Measurements from ENCODE around the gene DDX52. TPM values are rescaled to one million over a fixed set of nuclear protein-coding genes. Genes with fewer than 3 reads are reported as not detected.

The DDX52 gene
- total RNA-seq, 4 donors from 2014 or later = 13.1 to 16.9 (median 14.7) TPM

GRCh38 chr17:37604556-37604955 is 38.7 kb downstream of the DDX52 start:
- no peak for ATAC-seq
- H3K4me3 ChIP-seq = no peak overlapping the region
- no peak for DNase-seq
- H3K27me3 ChIP-seq = no peaks in the 10 kb centered on the region
- no peaks in the 10 kb centered on the region for H3K9me3 ChIP-seq
- intact Hi-C loops (cut with DNase I; ENCODE audit: low total_unique reads) = no loop called here
- no peak overlapping the region for H3K27ac ChIP-seq
- H3K4me1 ChIP-seq = peaks cover 27 to 28% of the 10 kb centered on the region in 2 donors
- TF ChIP-seq, protein P1, sequence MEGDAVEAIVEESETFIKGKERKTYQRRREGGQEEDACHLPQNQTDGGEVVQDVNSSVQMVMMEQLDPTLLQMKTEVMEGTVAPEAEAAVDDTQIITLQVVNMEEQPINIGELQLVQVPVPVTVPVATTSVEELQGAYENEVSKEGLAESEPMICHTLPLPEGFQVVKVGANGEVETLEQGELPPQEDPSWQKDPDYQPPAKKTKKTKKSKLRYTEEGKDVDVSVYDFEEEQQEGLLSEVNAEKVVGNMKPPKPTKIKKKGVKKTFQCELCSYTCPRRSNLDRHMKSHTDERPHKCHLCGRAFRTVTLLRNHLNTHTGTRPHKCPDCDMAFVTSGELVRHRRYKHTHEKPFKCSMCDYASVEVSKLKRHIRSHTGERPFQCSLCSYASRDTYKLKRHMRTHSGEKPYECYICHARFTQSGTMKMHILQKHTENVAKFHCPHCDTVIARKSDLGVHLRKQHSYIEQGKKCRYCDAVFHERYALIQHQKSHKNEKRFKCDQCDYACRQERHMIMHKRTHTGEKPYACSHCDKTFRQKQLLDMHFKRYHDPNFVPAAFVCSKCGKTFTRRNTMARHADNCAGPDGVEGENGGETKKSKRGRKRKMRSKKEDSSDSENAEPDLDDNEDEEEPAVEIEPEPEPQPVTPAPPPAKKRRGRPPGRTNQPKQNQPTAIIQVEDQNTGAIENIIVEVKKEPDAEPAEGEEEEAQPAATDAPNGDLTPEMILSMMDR (IDR thresholded peaks at IDR 0.05 in 4 of 5, conservative IDR thresholded peaks at IDR 0.05 in 1 of 5) = no peak
- TF ChIP-seq POLR2A (IDR thresholded peaks at IDR 0.05) = no peak
- peaks cover 0 to 11% of the 10 kb centered on the region in 2 donors for H3K36me3 ChIP-seq
- in situ Hi-C loops (cut with MboI; ENCODE audit: low sequenced_read_pairs in 4 of 4) = loop anchor here in 1 of 4 donors (25.0 kb wide), 1 partner anchor 1067 kb away; the partner anchor contains the start of genes GGNBP2, MYO19 and PIGW

GRCh38 chr17:37598145-37598544 is 45.1 kb downstream of the DDX52 start:
- no peaks in the 10 kb centered on the region for H3K4me1 ChIP-seq
- intact Hi-C loops (cut with DNase I; ENCODE audit: low total_unique reads) = no loop called here
- H3K9me3 ChIP-seq = no peaks in the 10 kb centered on the region
- in situ Hi-C loops (cut with MboI; ENCODE audit: low sequenced_read_pairs in 4 of 4) = no loop called here
- TF ChIP-seq, protein P1 (IDR thresholded peaks at IDR 0.05 in 4 of 5, conservative IDR thresholded peaks at IDR 0.05 in 1 of 5) = no peak
- no peak for TF ChIP-seq POLR2A (IDR thresholded peaks at IDR 0.05)
- H3K36me3 ChIP-seq = peaks cover 0 to 50% of the 10 kb centered on the region in 2 donors
- H3K27ac ChIP-seq = no peak overlapping the region
- no peaks in the 10 kb centered on the region for H3K27me3 ChIP-seq
- ATAC-seq (no peak), DNase-seq (no peak)
- no peak overlapping the region for H3K4me3 ChIP-seq

GRCh38 chr17:37592291-37592690 is 51.0 kb downstream of the DDX52 start:
- H3K27me3 ChIP-seq = no peaks in the 10 kb centered on the region
- ATAC-seq = no peak
- H3K36me3 ChIP-seq = peaks cover 0 to 30% of the 10 kb centered on the region in 2 donors
- no peak overlapping the region for H3K27ac ChIP-seq
- H3K4me1 ChIP-seq = no peaks in the 10 kb centered on the region
- TF ChIP-seq, protein P1 (IDR thresholded peaks at IDR 0.05 in 4 of 5, conservative IDR thresholded peaks at IDR 0.05 in 1 of 5) = no peak
- no peak for TF ChIP-seq POLR2A (IDR thresholded peaks at IDR 0.05)
- intact Hi-C loops (cut with DNase I; ENCODE audit: low total_unique reads) = no loop called here
- H3K4me3 ChIP-seq = no peak overlapping the region
- no peak for DNase-seq
- no peaks in the 10 kb centered on the region for H3K9me3 ChIP-seq
- in situ Hi-C loops (cut with MboI; ENCODE audit: low sequenced_read_pairs in 4 of 4) = no loop called here

DNA sequence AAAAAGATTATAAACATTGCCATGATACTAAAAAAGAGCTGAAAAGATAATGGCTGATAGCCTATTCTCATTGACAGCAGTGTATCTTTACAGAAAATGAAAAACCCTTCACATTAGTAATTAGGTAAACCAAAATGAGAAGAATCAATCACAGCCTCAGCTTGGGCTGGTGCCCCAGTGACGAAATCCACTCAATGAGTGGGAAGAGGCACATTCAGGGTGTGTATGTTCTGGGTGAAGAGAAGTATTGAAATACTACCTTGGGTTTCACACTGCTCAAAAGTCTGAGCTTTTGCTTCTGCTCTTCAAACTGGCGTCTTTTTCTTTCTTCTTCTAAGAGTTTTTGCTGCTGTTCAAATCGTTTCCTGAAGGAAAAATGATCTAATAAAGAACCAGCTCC is 58.2 kb downstream of the DDX52 start:
- in situ Hi-C loops (cut with MboI; ENCODE audit: low sequenced_read_pairs in 4 of 4) = no loop called here

More for the DNA sequence above, 58.2 kb downstream of the DDX52 start:
- intact Hi-C loops (cut with DNase I; ENCODE audit: low total_unique reads) = no loop called here
- H3K4me3 ChIP-seq = no peak overlapping the region
- H3K27me3 ChIP-seq = no peaks in the 10 kb centered on the region
- peaks cover 0 to 61% of the 10 kb centered on the region in 2 donors for H3K36me3 ChIP-seq
- H3K4me1 ChIP-seq = no peaks in the 10 kb centered on the region
- ATAC-seq (no peak), DNase-seq (no peak)
- no peak overlapping the region for H3K27ac ChIP-seq
- no peak for TF ChIP-seq POLR2A (IDR thresholded peaks at IDR 0.05)
- TF ChIP-seq, protein P1 (IDR thresholded peaks at IDR 0.05 in 4 of 5, conservative IDR thresholded peaks at IDR 0.05 in 1 of 5) = no peak
- H3K9me3 ChIP-seq = no peaks in the 10 kb centered on the region

Measured in gastrocnemius medialis (tissue), 4 donors.